GM12872 (cell line): ENCODE measurements around the gene SAYSD1.

Experiments
- TF ChIP-seq, protein P1 (sequence below): IDR thresholded peaks from 3 replicates; pipeline ENCODE4 v1.5.1; 2011; ENCODE audit warnings: low read depth, mild to moderate bottlenecking, low read length, moderate library complexity; ENCODE audit not compliant: insufficient read depth

The SAYSD1 gene

DNA sequence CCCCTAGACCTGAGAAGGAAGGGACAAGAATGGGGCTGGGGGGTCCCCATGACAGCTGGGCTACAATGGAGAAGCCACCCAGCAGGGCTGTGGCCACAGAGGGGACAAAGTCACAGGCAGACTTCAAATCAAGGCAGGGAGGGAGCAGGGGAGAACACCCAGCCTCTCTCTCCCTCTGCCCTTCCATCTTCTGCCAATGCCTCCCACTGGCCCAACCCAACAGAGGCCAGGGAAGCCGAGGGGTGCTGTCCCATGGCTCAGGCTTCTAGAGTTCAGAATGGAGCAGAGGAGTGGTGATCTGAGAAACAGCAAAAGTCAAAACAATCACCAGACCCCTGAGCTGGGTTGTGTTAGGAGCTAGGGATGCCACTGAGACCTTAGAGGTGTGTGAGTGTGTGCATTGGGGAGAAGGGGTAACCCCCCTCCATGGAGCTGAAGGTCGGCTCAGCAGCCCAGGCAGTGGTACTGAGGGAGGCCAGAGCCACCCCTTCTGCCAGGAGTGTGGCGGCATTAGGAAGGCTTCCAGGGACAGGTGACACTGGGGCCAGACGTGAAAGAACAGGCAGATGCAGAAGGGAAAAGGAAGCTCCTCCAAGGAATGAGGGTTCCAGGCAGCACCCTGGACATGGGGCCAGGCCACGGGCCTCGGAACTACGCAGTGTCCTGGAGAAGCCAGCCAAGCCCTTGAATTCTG, 54.4 kb downstream of the SAYSD1 start:
- TF ChIP-seq, protein P1, sequence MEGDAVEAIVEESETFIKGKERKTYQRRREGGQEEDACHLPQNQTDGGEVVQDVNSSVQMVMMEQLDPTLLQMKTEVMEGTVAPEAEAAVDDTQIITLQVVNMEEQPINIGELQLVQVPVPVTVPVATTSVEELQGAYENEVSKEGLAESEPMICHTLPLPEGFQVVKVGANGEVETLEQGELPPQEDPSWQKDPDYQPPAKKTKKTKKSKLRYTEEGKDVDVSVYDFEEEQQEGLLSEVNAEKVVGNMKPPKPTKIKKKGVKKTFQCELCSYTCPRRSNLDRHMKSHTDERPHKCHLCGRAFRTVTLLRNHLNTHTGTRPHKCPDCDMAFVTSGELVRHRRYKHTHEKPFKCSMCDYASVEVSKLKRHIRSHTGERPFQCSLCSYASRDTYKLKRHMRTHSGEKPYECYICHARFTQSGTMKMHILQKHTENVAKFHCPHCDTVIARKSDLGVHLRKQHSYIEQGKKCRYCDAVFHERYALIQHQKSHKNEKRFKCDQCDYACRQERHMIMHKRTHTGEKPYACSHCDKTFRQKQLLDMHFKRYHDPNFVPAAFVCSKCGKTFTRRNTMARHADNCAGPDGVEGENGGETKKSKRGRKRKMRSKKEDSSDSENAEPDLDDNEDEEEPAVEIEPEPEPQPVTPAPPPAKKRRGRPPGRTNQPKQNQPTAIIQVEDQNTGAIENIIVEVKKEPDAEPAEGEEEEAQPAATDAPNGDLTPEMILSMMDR = no peak

DNA sequence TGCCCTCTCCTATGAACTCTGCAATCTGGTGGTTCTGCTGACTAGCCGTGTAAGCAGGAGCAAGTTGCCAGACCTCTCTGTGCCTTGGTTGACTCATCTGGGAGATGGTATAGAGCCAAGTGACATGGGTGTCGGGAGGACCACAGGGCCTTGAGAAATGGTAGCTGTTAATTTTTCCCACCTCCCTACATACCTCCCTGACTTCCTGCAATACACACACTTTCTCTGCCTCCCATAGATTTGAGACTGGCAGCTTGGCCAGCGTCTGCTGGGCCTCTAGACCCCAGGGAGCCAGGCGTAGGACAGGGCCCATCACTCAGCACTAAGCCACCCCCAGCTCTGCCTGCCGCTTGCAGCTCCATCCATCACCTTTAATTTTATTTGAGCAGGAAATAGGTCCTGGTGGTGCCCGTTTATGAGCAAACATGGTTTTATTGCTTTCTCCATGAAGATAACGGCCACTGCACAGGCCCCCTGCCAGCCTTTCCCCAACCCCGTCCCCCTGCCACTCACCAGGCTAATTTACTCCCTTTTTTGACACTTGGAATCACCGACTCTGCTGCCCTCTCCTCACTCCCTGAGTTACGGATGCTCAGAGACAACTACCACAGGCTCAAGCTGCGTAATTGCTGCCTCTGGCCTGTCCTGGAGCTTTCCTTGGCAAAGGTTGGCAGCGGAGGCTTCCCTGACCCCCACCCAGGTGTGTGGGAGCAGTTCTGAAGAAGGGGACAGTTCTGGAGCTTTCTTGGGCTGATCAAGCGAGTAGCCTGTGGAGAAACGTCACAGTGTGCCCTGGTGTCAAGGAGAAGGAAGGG, 55.3 kb downstream of the SAYSD1 start:
- TF ChIP-seq, protein P1 = no peak

GRCh38 chr6:39058471-39059147, 56.4 kb downstream of the SAYSD1 start:
- TF ChIP-seq, protein P1 = no peak

DNA sequence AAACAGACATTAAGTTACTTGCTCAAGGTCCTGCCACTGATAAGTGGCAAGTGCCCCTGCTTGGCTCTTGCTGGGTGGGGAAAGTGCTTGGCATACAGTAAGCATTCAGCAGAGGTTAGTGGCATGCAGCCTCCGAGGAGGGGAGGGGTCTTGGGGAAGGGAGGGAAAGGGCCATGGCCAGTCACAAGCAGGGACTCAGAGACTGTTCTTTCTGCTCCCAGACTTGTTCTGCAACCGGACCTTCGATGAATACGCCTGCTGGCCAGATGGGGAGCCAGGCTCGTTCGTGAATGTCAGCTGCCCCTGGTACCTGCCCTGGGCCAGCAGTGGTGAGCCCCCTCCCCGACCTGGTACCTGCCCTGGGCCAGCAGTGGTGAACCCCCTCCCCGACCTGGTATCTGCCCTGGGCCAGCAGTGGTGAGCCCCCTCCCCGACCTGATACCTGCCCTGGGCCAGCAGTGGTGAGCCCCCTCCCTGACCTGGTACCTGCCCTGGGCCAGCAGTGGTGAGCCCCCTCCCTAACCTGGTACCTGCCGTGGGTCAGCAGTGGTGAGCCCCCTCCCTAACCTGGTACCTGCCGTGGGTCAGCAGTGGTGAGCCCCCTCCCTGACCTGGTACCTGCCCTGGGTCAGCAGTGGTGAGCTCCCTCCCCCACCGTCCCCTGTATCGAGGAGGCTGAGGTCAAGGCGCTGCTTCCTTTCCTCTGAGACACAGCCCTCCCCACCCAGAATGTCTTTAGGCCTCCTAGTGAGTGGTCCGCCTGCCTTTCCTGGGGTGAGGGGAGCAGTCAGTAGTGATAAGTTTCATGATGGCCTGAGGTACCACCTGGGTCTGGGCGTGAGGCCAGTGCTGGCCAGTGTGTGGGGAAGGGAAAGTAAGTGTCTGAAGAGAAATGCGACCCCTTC, 57.5 kb downstream of the SAYSD1 start:
- TF ChIP-seq, protein P1 = no peak

DNA sequence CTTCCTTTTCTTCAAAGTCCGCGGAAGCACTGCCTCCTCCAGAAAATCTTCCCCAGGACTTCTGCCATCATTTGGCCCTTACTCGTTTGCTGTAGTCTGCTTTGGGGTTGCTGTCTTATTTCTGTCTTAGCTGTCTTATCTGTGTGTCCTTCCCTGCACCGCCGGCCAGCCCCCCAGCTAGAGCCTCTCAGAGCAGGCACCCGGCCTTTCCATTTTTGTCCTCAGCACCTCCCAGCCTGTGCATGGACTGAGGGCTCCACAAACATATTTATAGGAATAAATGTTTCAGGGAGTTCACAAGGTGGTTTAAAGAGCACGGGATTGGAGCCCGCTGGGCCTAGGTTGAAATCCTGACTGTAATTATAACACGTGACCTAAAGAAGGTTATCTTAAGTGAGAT, 58.3 kb downstream of the SAYSD1 start:
- TF ChIP-seq, protein P1 = no peak

GRCh38 chr6:39056191-39056590, 58.8 kb downstream of the SAYSD1 start:
- TF ChIP-seq, protein P1 = no peak
